Mammary epithelial cell (primary cell): ENCODE data around the gene FAM53B.

Experiments
- CTCF ChIP-seq, 2 donors: IDR thresholded peaks in 1 of 2; conservative IDR thresholded peaks in 1 of 2; 2 replicates each; pipeline ENCODE4 v1.5.1; 2011 to 2012; ENCODE audit warnings: inconsistent platforms in 2 of 2, low read length in 2 of 2, mild to moderate bottlenecking in 2 of 2, control low read depth in 1 of 2, low read depth in 1 of 2; ENCODE audit not compliant: insufficient read depth in 1 of 2; ENCODE audit errors: extremely low read depth in 1 of 2
- EZH2 ChIP-seq: IDR thresholded peaks from 2 replicates; pipeline ENCODE4 v1.6.1; 2012; ENCODE audit warnings: low read length, inconsistent platforms, borderline replicate concordance

- TF ChIP-seq CTCF (conservative IDR thresholded peaks at IDR 0.05 in 1 of 2, IDR thresholded peaks at IDR 0.05 in 1 of 2; ENCODE audit: extremely low read depth in 1 of 2, insufficient read depth in 1 of 2, low read depth in 1 of 2, low read length in 2 of 2) (no peak), EZH2 (no peak)
Observed at GRCh38 chr10:124681626-124682552, 62.3 kb downstream of the FAM53B start.
